Endothelial cell of hepatic sinusoid (primary cell): ENCODE results near the gene PGBD5.

Experiments used
- in situ Hi-C: cut with HindIII; loops from 2 replicates; pipeline ENCODE4 v1.10.0; 2017; ENCODE audit warnings: low sequenced_read_pairs

PGBD5 gene

GRCh38 chr1:230327892-230328284 lies 98.2 kb downstream of the PGBD5 start:
- in situ Hi-C loops = no loop called here

DNA sequence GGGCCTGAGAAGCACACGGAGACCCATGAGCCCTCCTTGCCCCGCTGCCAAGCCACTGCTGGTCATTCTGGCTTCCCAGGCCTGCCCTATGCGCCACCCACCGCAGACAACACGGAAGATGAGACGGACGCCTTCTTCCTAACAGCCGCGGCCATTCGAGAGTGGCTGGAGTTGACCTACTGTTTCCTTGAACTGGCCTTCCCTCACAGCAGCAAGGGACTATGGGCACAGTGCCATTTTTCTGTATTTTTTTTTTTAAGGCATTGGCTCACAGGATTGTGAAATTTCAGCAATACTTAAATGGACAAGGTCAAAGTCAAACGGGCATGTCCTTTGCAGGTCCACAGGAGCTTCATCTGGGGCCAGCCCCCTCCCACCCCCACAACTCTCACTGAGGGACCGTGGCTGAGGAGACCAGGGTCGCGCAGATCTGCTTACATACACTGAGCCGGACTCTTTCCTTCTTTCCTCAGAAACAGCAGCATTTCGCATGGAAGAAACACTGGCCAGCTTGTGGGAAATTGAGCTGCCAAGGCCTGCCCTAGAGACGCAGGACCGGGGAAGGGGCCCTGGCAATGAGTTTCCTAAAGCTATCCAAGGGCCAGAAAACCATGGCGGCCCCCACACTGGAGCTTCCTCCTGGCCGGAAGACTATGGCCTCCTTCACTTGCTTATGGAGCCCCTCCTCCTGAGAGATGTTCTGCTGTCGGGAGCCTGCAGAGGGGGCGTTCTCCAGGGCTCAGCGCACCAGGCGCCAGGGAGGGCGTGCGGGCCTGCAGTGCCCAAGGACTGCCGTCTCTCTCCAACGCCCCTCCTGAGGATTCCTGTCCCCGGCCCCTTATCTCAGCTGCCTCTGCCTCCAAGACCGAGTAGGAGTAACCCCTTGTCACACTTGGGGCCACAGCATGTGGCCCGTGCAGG lies 98.9 kb downstream of the PGBD5 start:
- in situ Hi-C loops = no loop called here

DNA sequence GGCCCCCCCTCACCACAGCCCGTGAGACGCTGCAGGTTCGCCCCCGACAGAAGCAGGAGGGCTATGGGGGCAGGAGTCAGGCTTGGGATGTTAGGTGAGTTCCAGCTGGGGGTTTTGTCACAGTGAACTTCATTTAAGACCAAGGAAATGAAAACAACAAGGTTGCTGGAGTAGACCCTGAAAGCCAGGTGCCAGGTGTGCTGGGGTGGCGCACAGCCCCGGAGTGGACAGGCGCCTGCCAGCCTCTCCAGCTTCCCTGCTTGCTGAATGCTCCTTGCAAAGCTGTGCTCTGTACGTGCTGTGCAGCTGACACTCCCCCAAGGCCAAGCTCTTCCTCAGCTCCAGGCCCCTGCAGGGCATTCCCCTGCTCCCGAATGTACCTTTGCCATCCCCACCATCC lies 102.4 kb downstream of the PGBD5 start:
- in situ Hi-C loops = loop anchor here (5.0 kb wide), 1 partner anchor 59 kb away; no protein-coding TSS in a partner anchor

DNA sequence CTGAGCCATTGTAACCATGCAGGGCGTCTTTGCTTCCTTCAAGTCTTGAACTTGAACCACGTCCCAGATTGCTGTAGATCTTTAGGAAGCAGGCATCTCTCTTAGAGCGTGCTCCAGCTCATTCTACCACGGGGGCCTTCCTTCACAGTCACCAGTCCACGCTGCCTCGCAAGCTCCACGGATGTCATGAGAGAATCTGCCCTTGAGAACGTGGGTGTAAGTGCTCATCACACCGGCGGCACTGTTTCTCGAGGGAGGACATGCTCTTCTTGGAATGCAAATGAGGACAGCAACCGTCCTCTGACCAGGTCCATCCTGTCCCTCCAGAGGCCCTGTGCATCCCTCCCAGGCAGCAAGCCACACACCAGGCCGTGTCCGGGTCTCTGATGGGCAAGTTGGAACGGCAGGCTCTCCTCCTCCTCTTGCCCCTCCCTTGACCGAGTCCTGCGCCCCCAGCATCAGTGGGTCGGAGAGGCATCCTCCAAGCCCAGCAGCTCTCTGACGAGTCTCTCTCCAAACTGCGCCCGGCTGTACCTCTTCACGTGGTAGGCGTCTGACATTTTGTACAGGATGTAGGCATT lies 103.1 kb downstream of the PGBD5 start:
- in situ Hi-C loops = loop anchor here (5.0 kb wide), 1 partner anchor 59 kb away; no protein-coding TSS in a partner anchor

DNA sequence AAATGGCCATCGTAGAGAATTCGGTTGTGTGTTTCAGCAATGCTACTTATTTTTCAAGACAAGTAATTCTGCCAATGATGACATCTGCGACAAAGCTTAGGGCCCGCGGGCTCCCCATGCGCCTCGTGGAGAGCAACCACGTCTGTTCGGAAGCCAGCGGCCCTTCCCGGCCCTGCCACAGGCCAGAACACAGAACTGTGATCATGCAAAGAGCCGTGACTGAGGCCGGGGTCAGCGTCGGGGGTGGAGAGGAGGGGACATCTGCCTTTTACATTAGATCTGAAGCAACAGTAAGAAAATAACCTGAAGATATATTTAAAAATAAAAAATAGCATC lies 103.7 kb downstream of the PGBD5 start:
- in situ Hi-C loops = loop anchor here (5.0 kb wide), 1 partner anchor 60 kb away; no protein-coding TSS in a partner anchor

GRCh38 chr1:230321741-230322420 lies 104.3 kb downstream of the PGBD5 start:
- in situ Hi-C loops = loop anchor here (5.0 kb wide), 1 partner anchor 60 kb away; no protein-coding TSS in a partner anchor

GRCh38 chr1:230321341-230321740 lies 104.8 kb downstream of the PGBD5 start:
- in situ Hi-C loops = loop anchor here (5.0 kb wide), 1 partner anchor 61 kb away; no protein-coding TSS in a partner anchor

DNA sequence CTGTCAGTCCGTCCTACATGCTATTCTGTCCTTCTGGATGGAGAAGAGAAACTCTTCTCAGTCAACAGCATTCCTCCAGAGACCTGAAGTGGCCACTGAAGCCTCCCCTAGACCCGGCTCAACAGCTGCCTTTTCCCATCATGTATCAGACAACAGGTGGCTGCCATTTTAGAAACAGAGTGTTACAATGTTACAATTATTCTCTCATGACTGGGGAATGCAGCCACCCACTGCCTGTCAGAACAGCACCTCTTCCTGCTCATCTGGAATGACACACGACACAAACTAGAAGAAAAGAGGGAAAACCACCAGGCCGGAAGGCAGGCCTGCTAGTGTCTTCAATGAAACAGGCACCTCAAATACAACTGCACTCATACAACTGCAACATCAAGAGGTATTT lies 105.3 kb downstream of the PGBD5 start:
- in situ Hi-C loops = loop anchor here (5.0 kb wide), 1 partner anchor 61 kb away; no protein-coding TSS in a partner anchor

- in situ Hi-C loops = no loop called here
Measured at GRCh38 chr1:230319014-230319747, 107.0 kb downstream of the PGBD5 start.

- in situ Hi-C loops = no loop called here
Measured at GRCh38 chr1:230317823-230318819, 108.0 kb downstream of the PGBD5 start.

DNA sequence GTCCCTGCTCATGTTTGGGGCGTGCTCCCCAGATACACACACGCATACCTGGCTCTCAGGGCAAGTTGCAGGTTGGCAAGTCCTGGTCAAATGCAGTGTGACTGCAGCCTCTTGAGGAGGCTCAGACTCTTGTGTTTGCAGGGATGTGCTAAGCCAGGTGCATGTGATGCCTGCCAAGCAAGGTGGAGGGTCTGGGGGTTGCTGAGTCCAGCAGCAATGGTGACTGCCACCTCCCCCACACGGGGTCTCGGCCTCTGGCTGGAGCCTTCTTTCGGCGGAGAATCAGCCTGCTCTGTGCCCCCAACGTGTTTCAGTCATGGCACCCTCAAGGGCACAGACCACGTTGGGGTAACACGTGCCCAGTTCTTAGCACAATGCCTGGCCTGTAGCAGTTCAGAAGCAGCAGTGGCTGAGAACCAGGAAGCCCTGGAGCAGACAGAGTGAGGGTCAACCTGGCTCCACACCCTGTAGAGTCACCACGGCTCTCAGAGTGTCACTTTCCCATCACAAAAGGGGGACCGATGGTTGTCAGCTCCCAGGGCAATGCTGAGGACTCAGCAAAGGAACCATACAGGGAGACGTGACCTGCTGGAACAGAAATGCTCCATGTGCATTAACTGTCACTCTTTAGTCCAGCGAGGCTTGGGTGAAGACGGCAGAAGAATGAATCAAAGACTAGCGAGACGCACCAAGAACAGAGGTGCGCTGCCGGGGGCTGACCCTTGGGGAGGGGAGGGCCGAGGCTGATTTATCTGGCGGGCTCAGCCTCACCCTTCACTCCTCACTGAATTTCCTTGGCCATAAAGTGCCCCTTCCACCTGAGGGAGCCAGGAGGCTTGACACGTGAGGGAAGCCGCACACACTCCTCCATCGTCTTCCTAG lies 109.0 kb downstream of the PGBD5 start:
- in situ Hi-C loops = no loop called here

DNA sequence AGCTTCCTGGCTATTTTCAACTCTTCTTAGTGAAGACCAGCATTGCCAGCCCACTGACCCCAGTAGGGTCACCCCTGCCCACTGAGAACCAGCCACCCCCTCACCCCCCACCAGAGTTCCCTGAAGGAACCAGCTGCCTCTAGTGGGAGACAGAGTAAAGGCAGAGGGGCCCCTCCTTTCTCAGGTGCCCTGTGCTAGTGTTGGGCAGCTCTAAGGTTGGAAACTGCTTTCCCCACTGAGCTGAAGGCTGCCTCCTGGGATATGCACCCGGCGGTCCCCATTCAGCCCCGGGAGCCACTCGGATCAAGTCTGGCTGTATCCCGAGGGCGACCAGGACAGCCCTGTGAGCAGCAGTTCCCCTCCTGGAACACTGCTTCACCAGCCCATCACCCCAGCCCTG lies 111.0 kb downstream of the PGBD5 start:
- in situ Hi-C loops = no loop called here

DNA sequence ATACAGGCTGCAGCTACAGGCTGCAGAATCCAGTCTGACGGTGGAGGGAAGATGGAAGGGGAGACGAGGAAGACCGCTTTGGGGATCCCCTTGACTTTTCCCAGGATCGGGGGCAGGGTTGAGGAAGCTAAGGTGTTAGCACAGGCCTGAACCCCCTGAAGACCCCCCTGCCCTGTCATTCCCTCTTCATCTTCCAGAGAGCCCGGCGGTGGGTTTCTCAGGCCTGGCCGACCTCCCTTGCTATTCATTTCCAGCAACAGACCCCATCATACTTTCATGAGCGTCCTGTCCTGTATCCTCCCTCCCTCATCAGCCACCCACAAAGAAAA lies 112.0 kb downstream of the PGBD5 start:
- in situ Hi-C loops = no loop called here

DNA sequence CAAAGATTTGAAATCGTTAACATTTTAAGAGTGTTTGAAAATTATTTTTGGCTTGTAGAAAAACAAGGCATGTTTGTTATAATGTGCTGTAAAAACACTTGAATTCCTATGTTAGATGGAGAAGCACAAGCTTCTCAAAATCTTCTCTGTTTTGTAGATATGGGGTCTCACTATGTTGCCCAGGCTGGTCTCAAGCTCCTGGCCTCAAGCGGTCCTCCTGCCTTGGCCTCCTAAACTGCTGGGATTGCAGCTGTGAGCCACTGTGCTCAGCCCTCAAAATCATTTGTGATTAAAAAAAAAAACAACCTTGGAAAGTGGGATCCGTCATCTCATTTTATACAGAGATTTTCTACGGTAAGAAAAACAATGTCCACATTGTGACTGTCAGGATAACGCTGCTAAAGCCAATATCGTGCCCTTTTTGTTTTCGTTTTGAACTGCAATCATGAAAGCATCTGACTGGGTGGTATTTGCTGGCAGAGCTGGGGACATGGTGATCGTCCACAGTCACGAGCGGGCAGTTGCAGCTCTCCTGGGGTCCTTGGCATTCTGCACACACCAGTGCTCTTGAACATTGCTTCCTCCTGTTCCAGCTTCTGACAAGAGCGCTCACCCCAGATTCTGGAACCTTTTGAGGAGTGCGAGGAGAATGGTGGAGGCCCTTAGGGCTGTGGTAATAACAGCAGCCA lies 112.5 kb downstream of the PGBD5 start:
- in situ Hi-C loops = no loop called here

GRCh38 chr1:230312676-230313075 lies 113.5 kb downstream of the PGBD5 start:
- in situ Hi-C loops = no loop called here

DNA sequence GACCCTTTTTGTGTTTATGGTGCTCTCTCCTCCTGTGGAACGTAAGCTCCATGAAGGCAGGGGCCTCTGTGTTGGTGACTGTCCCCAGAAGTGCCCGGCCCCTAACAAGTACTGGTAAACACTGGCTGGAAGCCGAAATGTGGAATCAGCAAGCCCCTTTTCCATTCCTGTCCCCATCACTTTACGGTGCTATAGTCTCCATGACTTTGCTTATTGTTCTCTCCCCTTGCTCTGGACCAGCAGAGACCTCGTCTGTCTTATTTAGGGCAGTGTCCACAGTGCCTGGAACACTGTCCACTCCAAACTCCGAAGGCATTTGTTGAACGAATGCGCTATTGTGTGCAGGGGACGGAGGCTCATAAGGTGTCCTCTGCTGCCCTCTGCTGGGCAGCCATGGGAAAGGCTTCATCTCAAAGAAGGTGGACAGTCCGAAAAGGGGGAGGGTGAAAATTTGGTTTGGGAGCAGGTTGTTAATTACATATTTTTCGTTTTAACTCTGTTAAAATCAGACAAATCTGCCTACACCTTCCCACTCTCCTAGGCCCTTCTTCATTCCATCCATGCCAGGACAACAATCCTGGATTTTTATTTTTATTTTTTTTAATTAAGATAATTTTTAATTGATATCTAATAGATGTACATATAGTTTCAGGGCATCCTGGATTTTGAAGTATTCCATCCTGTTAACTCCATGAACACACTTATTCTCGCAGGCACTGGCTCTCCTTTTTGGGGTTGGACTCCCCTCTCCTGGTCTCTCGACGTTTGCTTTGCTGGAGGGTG lies 115.6 kb downstream of the PGBD5 start:
- in situ Hi-C loops = no loop called here

DNA sequence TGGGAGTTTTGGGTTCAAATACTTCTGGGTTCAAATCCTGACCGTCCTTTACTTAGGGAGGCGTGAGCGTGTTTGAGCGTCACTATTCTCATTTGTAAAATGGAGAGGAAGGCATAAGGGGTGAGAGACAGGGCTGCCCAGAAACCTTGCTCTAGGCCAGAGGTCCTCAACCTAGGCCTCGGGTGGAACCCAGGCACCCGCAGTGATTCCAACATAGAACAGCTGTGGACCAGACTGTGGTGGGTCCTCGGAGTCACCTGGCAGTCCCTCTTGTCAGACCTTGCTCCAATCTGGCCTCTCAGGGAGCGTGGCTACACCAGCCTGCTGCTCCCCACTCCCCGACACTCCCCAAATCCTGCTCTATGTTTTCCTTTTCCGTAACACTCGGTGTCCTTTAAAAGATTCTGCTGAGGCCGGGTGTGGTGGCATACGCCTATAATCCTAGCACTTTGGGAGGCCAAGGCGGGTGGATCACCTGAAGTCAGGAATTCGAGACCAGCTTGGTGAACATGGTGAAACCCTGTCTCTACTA lies 116.4 kb downstream of the PGBD5 start:
- in situ Hi-C loops = no loop called here
